ENCODE data around the gene ABCA13.

- TF ChIP-seq CTCF (IDR thresholded peaks at IDR 0.05) (no peak), TEAD4 (IDR thresholded peaks at IDR 0.05; ENCODE audit: borderline replicate concordance, insufficient read depth) (no peak), RAD21 (IDR thresholded peaks at IDR 0.05; ENCODE audit: low read length) (no peak)
These were observed 9.7 kb downstream of the ABCA13 start for GRCh38 chr7:48180981-48181380.
